Chondrocyte (in vitro differentiated cells): ENCODE results near the gene SSTR5. TPM values are rescaled to one million over a fixed set of nuclear protein-coding genes. Genes with fewer than 3 reads are reported as not detected.

Source experiments
- DNase-seq: peaks from one replicate; pipeline ENCODE4 v3.0.0; 2021; ENCODE audit warnings: mixed read lengths, low spot score
- H3K27ac Mint-ChIP-seq: one replicate; pipeline ENCODE4 v1.8.0; 2021; ENCODE audit warnings: mild to moderate bottlenecking, moderate library complexity, mixed read lengths; ENCODE audit not compliant: unreplicated experiment
- H3K27me3 Mint-ChIP-seq: 2 replicates; pipeline ENCODE4 v1.8.0; 2021; ENCODE audit warnings: low read depth, mixed read lengths
- H3K36me3 Mint-ChIP-seq: 2 replicates; pipeline ENCODE4 v1.8.0; 2021; ENCODE audit warnings: low read depth, mixed read lengths
- H3K4me1 Mint-ChIP-seq: 2 replicates; pipeline ENCODE4 v1.8.0; 2021; ENCODE audit warnings: low read depth, mild to moderate bottlenecking, mixed read lengths
- H3K4me3 Mint-ChIP-seq: one replicate; pipeline ENCODE4 v1.8.0; 2021; ENCODE audit warnings: mild to moderate bottlenecking, moderate library complexity, mixed read lengths; ENCODE audit not compliant: unreplicated experiment
- H3K9me3 Mint-ChIP-seq: 2 replicates; pipeline ENCODE4 v1.8.0; 2021; ENCODE audit warnings: low read depth, mixed read lengths
- total RNA-seq: library from RNA; stranded (reverse); gene quantifications from 3 replicates; pipeline ENCODE4 v1.2.1, GENCODE V29; 2021
- TF ChIP-seq, protein P1 (sequence below): fragments of 200-600 bp; sonication (generic); IDR thresholded peaks from 2 replicates; pipeline ENCODE4 v1.5.0; 2021; ENCODE audit warnings: antibody characterized with exemption, mild to moderate bottlenecking, moderate library complexity

Gene SSTR5
- total RNA-seq, 1 donor from 2014 or later = not detected

DNA sequence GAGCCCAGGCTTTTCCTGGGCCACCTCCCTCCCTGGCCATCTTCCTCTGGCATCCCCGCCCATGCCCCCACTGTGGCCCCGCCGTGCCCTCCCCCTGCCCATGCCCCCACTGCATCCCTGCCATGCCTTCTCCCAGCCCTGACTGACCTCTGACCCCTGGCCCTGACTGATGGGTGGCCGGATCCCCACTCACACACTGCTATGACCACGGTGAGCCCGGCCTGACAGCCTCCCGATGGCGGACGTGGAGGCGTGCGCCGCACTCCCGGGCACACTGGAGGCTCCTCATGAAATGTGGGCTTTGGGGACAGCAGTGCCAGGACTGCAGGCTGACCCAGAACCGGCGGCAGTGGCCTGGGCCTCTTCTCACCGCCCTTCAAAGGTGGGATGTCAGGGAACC lies 34.1 kb downstream of the SSTR5 start:
- Mint-ChIP-seq H3K27ac (no peak overlapping the region), H3K9me3 (no peaks in the 10 kb centered on the region)

DNA sequence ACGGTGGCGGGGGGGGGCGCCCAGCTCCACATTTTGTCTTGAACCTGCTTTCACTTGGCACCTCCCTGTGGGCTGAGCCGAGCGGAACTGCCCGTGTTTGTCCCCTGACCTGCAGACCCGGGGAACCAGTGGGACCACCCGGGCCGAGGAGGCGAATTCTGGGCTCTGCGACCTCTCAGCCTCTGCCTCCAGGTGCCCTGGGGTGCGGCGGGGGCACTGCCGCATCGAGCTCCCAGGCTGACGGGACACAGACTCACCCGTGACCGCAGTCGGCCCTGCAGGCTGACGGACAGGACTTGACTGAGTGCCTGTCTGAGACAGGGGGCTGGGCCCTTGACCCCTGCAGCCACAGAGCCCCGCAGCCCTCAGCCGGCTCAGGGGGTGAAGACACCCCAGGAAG lies 34.6 kb downstream of the SSTR5 start:
- TF ChIP-seq, protein P1, sequence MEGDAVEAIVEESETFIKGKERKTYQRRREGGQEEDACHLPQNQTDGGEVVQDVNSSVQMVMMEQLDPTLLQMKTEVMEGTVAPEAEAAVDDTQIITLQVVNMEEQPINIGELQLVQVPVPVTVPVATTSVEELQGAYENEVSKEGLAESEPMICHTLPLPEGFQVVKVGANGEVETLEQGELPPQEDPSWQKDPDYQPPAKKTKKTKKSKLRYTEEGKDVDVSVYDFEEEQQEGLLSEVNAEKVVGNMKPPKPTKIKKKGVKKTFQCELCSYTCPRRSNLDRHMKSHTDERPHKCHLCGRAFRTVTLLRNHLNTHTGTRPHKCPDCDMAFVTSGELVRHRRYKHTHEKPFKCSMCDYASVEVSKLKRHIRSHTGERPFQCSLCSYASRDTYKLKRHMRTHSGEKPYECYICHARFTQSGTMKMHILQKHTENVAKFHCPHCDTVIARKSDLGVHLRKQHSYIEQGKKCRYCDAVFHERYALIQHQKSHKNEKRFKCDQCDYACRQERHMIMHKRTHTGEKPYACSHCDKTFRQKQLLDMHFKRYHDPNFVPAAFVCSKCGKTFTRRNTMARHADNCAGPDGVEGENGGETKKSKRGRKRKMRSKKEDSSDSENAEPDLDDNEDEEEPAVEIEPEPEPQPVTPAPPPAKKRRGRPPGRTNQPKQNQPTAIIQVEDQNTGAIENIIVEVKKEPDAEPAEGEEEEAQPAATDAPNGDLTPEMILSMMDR = no peak
- Mint-ChIP-seq H3K27ac (no peak overlapping the region), H3K4me1 (no peaks in the 10 kb centered on the region), H3K9me3 (no peaks in the 10 kb centered on the region), H3K4me3 (no peak overlapping the region), H3K36me3 (peaks cover 2% of the 10 kb centered on the region), H3K27me3 (peaks cover 12% of the 10 kb centered on the region)
- DNase-seq = no peak

More for the DNA sequence above, 34.1 kb downstream of the SSTR5 start:
- peaks cover 2% of the 10 kb centered on the region for H3K36me3 Mint-ChIP-seq
- no peaks in the 10 kb centered on the region for H3K4me1 Mint-ChIP-seq
- TF ChIP-seq, protein P1 = no peak
- H3K27me3 Mint-ChIP-seq = peaks cover 11% of the 10 kb centered on the region
- DNase-seq = no peak
- H3K4me3 Mint-ChIP-seq = no peak overlapping the region

DNA sequence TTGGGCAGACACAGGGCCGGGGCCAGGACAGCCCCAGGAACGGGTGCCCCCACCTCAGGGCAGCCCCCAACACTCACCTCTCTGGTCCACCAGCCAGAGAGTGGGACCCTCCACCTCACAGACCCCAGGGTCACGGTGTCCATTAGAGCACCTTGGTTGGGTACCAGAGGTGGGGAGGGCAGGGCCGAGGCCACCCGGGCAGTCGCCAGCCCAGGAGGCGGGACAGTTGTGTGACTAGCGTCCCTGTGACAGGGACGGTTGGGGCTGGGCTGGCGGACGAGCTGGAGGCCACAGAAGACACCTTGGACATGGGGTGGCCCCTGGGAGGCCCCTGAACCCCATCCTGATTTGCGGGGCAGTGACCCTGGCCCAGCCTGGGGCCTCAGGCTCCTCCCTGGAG lies 35.2 kb downstream of the SSTR5 start:
- Mint-ChIP-seq H3K36me3 (peaks cover 2% of the 10 kb centered on the region), H3K27ac (no peak overlapping the region), H3K9me3 (no peaks in the 10 kb centered on the region), H3K4me3 (no peak overlapping the region), H3K27me3 (peaks cover 14% of the 10 kb centered on the region), H3K4me1 (no peaks in the 10 kb centered on the region)
- DNase-seq = no peak
- TF ChIP-seq, protein P1 = no peak

DNA sequence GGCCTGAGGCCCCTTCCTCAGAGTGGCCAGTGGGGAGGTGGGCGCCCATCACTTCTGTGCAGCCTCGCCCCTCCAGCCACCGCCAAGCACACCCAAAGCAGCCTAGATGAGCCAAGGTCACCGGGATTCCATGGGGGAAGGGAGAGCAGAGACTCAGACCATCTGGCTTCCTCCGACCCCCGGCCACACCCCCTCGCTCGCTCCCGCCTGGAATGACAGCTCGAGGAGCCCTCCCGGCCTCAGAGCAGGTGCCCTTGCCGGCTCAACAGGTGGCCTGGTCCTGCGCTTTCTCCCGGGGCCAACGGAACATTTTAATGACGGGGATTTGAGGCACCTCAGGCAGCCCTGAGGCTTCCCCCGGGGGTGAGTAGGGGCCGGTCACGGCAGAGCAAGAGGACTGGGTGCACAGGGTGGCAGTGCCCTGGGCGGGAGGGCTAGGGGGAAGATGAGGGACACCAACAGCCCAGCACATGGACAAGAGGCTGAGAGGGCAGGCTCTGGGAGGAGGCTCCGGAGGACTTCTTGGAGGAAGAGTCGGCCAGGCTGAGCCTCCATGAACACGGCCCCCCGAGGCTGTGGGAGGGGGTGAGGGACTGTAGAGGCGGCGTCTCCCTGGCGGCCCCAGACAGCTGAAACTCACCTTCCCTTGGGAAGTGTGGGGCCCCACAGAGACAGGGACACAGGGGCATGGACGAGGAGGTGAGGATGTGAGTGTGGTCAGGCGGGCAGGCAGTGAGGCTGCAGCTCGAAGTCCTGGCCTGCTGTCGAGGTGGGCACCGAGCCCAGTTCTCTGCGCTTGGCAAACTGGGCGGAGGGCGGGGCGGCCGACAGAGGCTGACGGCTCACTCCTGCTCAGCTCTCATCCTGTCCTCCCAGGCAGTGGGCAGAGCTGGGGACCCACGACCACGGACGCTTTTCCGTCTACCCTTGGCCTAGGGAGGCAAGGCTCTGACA lies 36.0 kb downstream of the SSTR5 start:
- Mint-ChIP-seq H3K27me3 (peaks cover 14% of the 10 kb centered on the region), H3K4me1 (no peaks in the 10 kb centered on the region), H3K27ac (no peak overlapping the region), H3K36me3 (peaks cover 2% of the 10 kb centered on the region), H3K4me3 (no peak overlapping the region), H3K9me3 (no peaks in the 10 kb centered on the region)
- DNase-seq = no peak
- TF ChIP-seq, protein P1 = no peak

DNA sequence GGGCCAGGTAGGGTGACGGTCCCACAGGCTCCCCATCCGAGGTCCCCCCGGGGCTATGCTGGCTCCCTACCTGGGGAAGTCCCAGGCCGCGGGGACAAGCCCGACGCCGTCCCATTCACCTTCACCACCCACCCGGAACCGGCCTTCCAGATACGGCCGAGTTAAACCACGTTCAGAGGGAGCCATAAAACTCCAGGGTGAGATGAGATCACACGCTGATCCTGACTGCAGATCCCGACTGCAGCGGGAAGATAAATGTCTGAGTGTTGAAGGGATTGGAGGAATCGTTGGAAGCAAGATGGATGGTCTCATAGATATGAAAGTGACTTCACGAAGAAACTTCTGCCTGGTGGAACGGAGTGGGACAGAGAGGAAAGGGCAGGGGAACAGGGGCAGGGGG lies 37.1 kb downstream of the SSTR5 start:
- peaks cover 14% of the 10 kb centered on the region for H3K27me3 Mint-ChIP-seq
- no peaks in the 10 kb centered on the region for H3K4me1 Mint-ChIP-seq
- TF ChIP-seq, protein P1 = no peak
- H3K4me3 Mint-ChIP-seq = no peak overlapping the region
- no peaks in the 10 kb centered on the region for H3K9me3 Mint-ChIP-seq
- H3K36me3 Mint-ChIP-seq = peaks cover 2% of the 10 kb centered on the region
- H3K27ac Mint-ChIP-seq = no peak overlapping the region
- no peak for DNase-seq
